ENCODE results near the gene SLC47A1.

Gene SLC47A1

GRCh38 chr17:19573075-19573474 is 39.4 kb downstream of the SLC47A1 start:
- Histone ChIP-seq H3K9me3 (ENCODE audit: insufficient read depth, low read length) (no peaks in the 10 kb centered on the region), H3K4me3 (ENCODE audit: low read length) (no peak overlapping the region), H2AFZ (ENCODE audit: low read depth, low read length) (no peak overlapping the region), H4K20me1 (ENCODE audit: insufficient read depth, low read length) (no peaks in the 10 kb centered on the region), H3K27ac (ENCODE audit: low read length) (no peak overlapping the region), H3K79me2 (ENCODE audit: low read length) (no peaks in the 10 kb centered on the region), H3K4me1 (ENCODE audit: low read length) (peaks cover 16% of the 10 kb centered on the region), H3K27me3 (ENCODE audit: low read depth, low read length) (no peaks in the 10 kb centered on the region), H3K36me3 (replicated peaks; ENCODE audit: low read depth, low read length) (no peaks in the 10 kb centered on the region), H3K9ac (ENCODE audit: low read length) (no peak overlapping the region), H3K4me2 (ENCODE audit: low read length) (no peak overlapping the region)
- TF ChIP-seq CTCF (IDR thresholded peaks at IDR 0.05; ENCODE audit: low read depth, low read length): no peak

GRCh38 chr17:19574956-19575355 is 41.3 kb downstream of the SLC47A1 start:
- H3K27me3 ChIP-seq (ENCODE audit: low read depth, low read length): no peaks in the 10 kb centered on the region
- no peak overlapping the region for H3K9ac ChIP-seq (ENCODE audit: low read length)
- no peak overlapping the region for H2AFZ ChIP-seq (ENCODE audit: low read depth, low read length)
- no peaks in the 10 kb centered on the region for H4K20me1 ChIP-seq (ENCODE audit: insufficient read depth, low read length)
- H3K4me3 ChIP-seq (ENCODE audit: low read length): no peak overlapping the region
- no peaks in the 10 kb centered on the region for H3K79me2 ChIP-seq (ENCODE audit: low read length)
- H3K4me1 ChIP-seq (ENCODE audit: low read length): peaks cover 4% of the 10 kb centered on the region
- TF ChIP-seq EZH2phosphoT487 (IDR thresholded peaks at IDR 0.05; ENCODE audit: low read depth) (no peak), CTCF (IDR thresholded peaks at IDR 0.05; ENCODE audit: low read depth, low read length) (no peak)
- no peak overlapping the region for H3K4me2 ChIP-seq (ENCODE audit: low read length)
- H3K36me3 ChIP-seq (replicated peaks; ENCODE audit: low read depth, low read length): no peaks in the 10 kb centered on the region
- H3K9me3 ChIP-seq (ENCODE audit: insufficient read depth, low read length): no peaks in the 10 kb centered on the region
- H3K27ac ChIP-seq (ENCODE audit: low read length): no peak overlapping the region

GRCh38 chr17:19578545-19578944 is 44.9 kb downstream of the SLC47A1 start:
- Histone ChIP-seq H2AFZ (ENCODE audit: low read depth, low read length) (no peak overlapping the region), H3K9ac (ENCODE audit: low read length) (no peak overlapping the region), H4K20me1 (ENCODE audit: insufficient read depth, low read length) (no peaks in the 10 kb centered on the region), H3K4me2 (ENCODE audit: low read length) (no peak overlapping the region), H3K4me3 (ENCODE audit: low read length) (no peak overlapping the region), H3K27ac (ENCODE audit: low read length) (no peak overlapping the region), H3K9me3 (ENCODE audit: insufficient read depth, low read length) (no peaks in the 10 kb centered on the region), H3K27me3 (ENCODE audit: low read depth, low read length) (no peaks in the 10 kb centered on the region), H3K79me2 (ENCODE audit: low read length) (no peaks in the 10 kb centered on the region), H3K36me3 (replicated peaks; ENCODE audit: low read depth, low read length) (no peaks in the 10 kb centered on the region), H3K4me1 (ENCODE audit: low read length) (no peaks in the 10 kb centered on the region)
- TF ChIP-seq EZH2phosphoT487 (IDR thresholded peaks at IDR 0.05; ENCODE audit: low read depth) (no peak), CTCF (IDR thresholded peaks at IDR 0.05; ENCODE audit: low read depth, low read length) (no peak)

- Histone ChIP-seq H3K27me3 (ENCODE audit: low read depth, low read length) (no peaks in the 10 kb centered on the region), H3K4me3 (ENCODE audit: low read length) (no peak overlapping the region), H3K36me3 (replicated peaks; ENCODE audit: low read depth, low read length) (no peaks in the 10 kb centered on the region), H3K27ac (ENCODE audit: low read length) (no peak overlapping the region), H3K9me3 (ENCODE audit: insufficient read depth, low read length) (no peaks in the 10 kb centered on the region), H3K4me1 (ENCODE audit: low read length) (no peaks in the 10 kb centered on the region), H2AFZ (ENCODE audit: low read depth, low read length) (no peak overlapping the region), H4K20me1 (ENCODE audit: insufficient read depth, low read length) (no peaks in the 10 kb centered on the region), H3K4me2 (ENCODE audit: low read length) (no peak overlapping the region), H3K79me2 (ENCODE audit: low read length) (no peaks in the 10 kb centered on the region), H3K9ac (ENCODE audit: low read length) (no peak overlapping the region)
- TF ChIP-seq EZH2phosphoT487 (IDR thresholded peaks at IDR 0.05; ENCODE audit: low read depth) (no peak), CTCF (IDR thresholded peaks at IDR 0.05; ENCODE audit: low read depth, low read length) (no peak)
These were observed 45.6 kb downstream of the SLC47A1 start for GRCh38 chr17:19579192-19579761.
